NCI-H345 (cell line): ENCODE results near the gene FBXW2.

Experiments used
- DNase-seq: peaks from one replicate; lab custom pipeline; 2025; lab: John Stamatoyannopoulos, UW

The FBXW2 gene

GRCh38 chr9:120714088-120714845, 78.9 kb downstream of the FBXW2 start, which contains the start of gene MEGF9:
Gene MEGF9 (minus strand): TSS chr9:120714470. CDS start chr9:120714358, 112 bp downstream.
- DNase-seq: peak; percentile 98

- DNase-seq: no peak
Observed at GRCh38 chr9:120713257-120714087, 79.7 kb downstream of the FBXW2 start.

- no peak for DNase-seq
Observed at GRCh38 chr9:120712539-120713031, 80.6 kb downstream of the FBXW2 start.

- no peak for DNase-seq
Observed at GRCh38 chr9:120711841-120712538, 81.2 kb downstream of the FBXW2 start.

- no peak for DNase-seq
Observed at GRCh38 chr9:120711354-120711753, 81.9 kb downstream of the FBXW2 start.

GRCh38 chr9:120710110-120710981, 82.9 kb downstream of the FBXW2 start:
- DNase-seq: no peak

GRCh38 chr9:120708526-120709224, 84.5 kb downstream of the FBXW2 start:
- DNase-seq: no peak

GRCh38 chr9:120707170-120707569, 86.0 kb downstream of the FBXW2 start:
- no peak for DNase-seq
